HG03095 (cell line): ENCODE results near the gene RAPGEF2.

ENCODE experiments used
- ATAC-seq: cut with Tn5 transposase; IDR thresholded peaks from one replicate; pipeline ENCODE4 v1.9.1; 2021; ENCODE audit warnings: moderate library complexity; ENCODE audit not compliant: unreplicated experiment

Gene RAPGEF2

DNA sequence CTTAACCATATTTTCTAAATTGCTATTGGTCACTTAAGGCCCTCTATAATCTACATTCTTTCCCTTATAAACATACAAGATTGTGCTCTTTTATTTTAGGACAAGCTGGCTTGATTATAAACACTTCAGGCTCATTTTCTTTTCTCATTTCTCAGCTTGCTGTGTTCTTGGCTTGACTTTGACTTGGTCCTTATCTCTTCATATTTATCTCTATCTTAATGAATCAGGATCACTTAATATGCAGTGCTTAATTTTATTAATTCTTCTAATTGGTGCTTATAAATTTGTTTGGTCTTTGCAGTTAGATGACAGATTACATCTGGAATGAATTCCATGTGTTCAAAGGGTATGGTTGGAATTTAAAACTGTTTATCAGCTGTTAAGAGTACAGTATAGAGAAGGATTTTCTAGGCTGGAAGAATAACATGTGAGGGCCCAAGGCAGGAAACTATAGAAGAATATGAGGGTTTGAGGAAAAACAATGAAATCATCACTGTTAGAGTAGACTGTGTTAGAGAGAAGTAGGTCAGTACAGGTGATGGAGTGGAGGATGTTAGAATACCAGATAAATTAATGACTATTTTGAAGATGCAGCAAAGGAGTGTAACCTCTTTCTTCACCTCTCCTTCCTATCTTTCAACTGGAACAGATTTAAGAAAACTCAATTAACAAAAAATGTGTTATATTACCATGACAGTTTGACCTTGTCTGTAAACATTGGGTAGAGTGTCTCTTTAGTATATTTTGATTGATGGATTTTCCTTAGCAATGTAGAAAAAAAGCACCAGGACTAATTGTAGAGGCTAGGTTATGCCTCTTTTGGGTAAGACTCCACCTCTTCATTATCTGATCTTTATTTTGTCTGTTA is 169.6 kb downstream of the RAPGEF2 start:
- ATAC-seq = no peak

DNA sequence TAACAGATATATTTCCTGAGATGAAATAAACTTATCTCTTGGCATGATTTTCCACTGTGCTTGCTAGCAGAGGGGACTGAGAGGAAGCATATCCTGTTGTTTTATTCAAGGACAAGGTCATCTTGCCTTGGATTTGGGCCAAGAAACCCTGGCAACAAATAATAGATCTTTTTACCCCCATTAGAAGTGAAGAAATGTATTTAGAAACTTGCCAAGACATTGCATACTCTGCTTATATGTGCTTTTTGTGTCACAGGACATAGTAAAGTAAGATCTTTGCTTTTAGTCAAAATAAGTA is 170.2 kb downstream of the RAPGEF2 start:
- no peak for ATAC-seq

DNA sequence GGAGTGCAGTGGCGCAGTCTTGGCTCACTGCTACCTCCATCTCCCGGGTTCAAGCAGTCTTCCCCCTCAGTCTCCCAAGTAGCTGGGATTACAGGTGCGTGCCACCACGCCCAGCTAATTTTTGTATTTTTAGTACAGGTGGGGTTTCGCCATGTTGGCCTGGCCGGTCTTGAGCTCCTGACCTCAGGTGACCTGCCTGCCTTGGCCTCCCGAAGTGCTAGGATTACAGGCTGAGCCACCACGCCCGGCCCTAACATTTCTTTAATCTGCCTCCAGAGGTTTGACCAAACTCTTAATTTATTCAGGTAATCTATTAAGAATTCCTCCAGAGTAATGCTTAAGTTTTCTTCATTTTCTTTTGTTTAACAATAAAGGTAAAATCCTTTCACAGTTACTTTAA is 171.0 kb downstream of the RAPGEF2 start:
- ATAC-seq = no peak

DNA sequence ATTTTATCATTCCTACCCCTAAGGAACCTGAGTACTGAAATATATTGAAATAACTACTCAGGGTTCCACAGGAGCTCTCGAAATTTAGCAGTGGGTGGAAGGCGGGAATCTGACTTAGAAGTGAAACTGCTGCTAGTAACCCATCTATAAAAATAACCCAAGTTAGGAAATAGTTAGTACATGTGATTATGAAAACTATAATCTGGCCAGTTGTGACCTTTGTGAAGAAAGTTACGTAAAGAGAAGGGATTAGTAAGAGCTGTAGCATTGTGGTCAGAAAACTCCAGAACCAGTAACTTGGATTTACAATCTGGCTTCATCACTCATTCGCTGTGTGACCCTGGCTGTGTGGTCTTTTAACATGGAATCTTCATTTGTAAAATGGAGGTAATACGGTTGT is 175.5 kb downstream of the RAPGEF2 start:
- no peak for ATAC-seq

DNA sequence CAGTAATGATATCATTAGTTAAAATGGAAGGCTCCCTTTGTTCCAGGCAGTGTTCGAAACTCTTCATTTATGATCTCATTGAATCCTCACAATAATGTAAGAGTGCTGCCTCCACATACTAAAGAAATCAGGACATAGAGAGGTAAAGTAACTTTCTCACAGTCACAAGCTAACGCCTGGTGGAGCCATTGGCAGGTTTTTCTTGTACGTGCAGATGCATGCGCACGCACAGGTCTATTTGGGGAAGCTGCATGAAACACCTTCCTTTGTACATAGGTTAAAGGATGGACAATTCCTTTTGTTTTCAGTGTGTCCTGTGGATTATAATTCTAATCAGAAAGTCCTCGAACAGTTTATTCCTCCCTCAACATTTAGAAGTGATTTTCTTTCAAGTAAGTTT is 176.2 kb downstream of the RAPGEF2 start:
- no peak for ATAC-seq

DNA sequence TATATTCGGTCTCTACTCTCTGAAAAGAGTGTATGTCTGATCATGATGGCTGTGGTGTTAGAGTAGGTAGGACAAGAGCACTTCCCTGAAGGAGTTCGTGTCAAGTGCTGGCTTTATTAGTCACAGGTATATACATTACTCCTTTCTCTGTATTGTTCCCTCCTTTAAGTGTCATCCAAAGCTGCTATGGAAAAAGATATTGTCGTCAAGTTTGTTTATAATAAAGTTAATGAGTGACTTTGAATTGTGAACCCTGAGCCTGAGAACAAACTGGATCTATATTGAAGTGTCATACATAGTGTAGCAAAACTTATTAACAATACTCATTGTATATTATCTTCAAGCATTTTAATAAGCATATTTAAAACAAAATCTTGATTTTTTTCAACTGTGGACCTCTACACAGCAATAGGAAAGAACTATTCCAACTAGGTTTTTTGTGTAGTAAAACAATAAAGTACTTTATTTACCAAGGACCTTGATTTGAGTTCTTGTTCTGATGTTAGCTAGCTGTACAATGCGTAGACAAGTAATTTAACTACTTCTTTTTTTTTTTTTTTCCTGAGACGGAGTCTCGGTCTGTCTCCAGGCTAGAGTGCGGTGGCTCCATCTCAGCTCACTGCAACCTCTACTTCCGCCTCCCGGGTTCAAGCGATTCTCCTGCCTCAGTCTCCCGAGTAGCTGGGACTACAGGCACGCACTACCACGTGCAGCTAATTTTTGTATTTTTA is 177.7 kb downstream of the RAPGEF2 start:
- no peak for ATAC-seq

DNA sequence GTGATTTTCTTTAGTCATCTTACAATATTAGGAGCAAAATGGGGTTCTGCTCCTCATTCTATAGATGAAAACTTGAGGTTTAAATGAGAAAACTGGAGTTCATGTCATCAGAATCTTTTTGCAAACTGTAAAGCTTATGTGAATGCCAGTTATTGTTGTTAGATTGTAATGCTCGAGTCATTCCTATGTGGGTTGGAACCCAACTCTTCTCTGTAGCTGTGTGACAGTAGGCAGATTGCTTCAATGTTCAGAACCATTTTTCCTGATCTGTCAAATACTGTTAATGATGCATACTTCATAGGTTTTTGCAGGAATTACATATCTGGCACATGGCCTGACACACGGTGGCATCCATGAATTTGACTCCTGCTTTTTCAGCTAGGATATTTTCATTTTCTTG is 178.9 kb downstream of the RAPGEF2 start:
- no peak for ATAC-seq

DNA sequence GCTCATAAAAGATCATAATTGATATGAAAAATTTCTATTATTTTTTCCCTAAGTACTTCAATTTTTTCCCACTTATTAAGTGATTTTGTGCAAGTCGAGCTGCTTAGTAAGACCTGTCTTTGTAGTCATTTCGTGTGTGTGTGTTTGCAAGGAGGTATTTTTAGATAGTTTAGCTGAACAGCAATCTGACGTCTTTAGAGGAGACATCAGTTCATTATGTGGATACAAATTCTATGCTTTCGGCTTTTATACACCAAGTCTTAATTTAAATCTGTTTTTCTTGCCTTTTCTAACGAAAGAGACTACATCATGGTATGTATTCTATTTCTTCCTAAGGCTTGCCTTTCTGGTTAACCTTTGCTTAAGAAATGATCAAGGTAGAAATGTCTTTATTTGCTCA is 179.4 kb downstream of the RAPGEF2 start:
- ATAC-seq = no peak

DNA sequence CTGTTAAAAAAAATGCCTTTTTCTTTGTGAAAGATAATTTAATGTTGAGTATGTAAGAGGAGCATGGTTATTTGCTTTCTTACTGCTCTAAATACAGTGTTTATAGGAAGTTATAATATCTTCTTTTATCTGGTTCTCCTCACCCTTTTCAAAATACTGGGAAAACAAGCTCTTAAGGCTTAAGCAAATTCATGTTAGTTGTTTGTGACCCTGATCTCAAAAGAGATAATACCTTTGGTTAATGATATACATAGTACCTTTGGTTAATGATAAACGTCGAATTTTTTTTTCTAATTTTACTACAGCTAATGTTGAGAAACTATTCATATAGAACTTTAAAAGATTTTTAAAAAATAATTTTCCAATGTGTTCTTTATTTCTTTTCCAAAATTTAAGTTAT is 180.1 kb downstream of the RAPGEF2 start:
- ATAC-seq = no peak

DNA sequence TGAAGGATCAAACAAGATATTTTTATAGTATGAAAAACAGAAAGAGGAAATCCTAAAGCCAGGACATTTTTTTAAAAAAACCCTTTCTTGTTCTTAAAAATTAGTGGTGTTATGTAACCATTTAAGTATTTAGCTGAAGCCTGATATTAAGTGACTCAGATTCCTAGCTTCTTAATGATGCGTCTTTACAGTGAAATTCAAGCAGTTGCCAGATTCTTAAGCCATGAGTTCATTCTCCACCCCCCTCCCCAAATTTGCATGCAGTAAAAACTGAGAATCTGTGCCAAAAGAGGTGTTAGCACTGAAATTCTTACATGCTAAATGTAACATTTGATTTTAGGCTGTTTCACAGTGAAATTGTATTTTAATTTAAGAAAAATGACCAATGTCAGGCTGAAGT is 180.8 kb downstream of the RAPGEF2 start:
- no peak for ATAC-seq

DNA sequence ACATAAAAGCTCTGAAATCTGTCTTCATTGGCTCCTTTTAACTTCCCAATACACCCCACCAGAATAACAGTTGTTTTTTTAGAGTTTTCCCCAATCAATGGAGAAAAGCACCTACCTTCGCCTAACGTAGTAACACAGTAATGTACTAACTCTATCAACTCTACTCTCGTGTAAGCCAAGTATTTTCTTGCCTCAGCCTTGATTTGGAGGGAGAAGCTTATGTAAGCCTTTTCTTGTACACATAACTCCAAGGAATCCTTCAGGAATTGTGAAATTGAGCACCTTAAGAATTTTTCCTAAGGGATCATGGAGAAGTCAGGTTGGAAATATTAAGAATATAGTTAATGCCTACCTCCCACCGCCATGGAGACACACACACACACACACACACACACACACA is 181.2 kb downstream of the RAPGEF2 start:
- no peak for ATAC-seq

DNA sequence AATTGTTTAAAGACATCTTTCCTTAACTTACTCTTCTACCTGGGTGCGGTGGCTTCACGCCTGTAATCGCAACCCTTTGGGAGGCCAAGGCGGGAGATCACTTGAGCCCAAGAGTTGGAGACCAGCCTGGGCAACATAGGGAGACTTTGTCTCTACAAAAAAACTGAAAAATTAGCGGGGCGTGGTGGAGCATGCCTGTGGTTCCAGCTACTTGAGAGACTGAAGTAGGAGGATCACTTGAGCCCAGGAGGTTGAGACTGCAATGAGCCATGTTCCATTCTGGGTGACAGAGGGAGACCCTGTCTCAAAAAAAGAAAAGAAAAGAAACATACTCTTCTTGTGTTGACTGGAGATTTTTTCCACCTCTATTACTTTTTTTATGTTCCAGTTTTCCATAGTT is 181.9 kb downstream of the RAPGEF2 start:
- no peak for ATAC-seq

DNA sequence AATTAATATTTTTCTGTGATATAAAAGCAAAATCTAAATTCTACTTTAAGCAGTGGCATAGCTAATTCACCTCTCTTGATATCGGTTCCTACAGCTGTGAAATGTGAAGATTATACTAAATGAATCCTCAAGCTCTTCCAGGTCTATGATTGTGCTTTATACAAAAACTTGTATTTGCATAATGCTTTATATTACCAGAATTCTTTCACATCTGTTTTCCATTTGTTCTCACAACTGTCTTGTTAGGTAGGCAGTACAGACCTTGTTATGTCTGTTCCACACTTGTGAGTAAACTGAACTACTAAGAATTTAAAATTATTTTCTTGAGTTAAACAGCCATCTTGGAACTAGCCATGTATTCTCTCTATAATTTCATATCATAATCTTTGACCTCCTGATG is 184.9 kb downstream of the RAPGEF2 start:
- no peak for ATAC-seq

DNA sequence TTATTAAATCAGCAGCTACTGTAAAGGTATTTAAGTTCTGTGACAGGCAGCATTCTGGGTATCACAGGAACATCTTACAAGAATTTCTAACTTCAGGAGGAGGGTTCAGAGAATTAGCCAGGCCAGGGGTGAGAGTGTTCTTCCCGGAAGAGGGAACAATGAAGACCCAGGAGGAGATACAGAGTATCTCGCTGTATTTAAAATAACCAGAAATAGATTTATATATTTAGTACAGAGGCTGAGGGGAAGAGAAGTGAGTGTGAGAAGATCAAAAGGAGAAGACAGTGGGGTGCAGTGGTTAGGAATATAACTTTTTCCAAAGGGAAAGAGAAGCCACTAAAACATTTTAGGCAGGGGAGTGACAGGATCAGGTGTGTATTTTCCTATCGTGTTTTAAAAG is 186.8 kb downstream of the RAPGEF2 start:
- no peak for ATAC-seq

DNA sequence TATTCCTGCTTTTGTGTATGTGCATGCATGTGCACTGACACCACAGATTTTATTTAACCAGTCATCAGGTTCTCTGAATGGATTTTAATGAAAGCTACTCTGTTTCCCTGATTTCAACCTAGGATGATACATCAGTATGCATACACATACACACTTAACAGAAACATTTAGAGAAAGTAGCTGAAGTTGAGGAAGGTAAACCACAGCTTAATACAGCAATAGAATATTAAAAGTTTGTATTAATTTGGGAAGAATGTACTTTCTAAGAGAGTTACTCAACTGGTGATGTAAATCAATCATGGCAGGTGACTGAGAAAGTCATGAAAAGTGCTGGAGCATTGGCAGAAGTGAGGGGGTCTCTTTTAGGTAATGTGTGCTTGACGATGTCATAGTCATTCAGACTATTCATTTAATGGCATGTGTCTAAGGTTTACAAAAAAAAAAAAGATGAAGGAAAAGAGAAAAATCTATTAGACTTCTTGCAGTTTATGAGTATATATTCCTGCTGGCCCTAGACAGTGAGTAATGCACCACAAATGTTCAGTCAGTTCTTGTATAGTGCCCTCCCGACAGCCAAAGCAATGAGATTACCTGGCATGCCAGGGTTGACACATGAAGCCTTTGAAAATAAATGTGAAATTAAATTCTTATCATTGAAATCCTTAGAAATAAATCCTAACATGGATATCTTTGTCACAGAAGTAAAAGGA is 187.6 kb downstream of the RAPGEF2 start:
- ATAC-seq = no peak

DNA sequence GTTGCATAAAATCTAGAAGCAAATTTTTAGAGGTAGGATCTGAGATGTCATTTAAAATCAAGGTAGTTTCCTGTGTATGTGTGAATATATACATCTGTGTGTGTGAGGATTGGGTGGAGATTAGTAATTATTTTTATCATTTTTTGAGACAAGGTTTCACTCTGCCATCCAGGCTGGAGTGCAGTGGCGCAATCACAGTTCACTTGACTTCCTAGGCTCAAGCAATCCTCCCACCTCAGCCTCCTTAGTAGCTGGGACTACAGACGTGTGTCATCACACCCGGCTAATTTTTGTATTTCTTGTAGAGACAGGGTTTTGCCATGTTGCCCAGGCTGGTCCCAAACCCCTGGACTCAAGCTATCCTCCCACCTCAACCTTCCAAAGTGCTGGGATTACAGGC is 188.3 kb downstream of the RAPGEF2 start:
- ATAC-seq = no peak

DNA sequence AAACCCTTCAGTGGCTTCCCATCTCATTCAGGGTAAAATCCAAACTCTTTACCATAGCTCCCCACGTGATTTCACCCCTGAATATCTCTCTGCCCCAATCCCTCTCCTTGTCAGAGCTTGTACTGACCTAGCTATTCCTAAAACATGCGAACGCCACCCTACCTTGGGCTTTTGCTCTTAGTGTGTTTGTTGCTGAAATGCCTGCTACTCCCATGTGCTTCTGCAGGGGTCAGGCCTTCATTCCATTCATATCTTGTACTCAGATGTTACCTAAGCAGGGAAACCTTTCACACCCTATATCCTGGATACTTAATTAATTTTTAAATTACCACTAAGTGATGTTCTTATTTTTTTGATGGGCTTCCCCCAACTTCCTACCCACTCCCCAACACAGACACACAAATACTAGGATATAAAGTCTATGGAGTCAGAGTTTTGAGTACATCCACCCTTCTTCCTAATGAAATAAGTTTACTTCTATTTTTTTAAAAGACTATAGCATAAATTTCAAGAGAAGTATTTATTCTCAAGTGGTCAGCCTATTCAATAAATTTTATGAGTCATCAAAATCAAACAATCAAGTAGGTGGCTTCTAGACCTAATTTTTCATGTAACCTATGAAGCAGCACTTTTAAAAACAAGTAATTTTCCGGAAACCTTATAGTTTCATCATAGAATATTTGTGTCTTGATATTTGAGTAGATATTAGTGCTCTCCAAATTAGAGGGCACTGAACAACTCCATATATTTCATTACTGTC is 189.4 kb downstream of the RAPGEF2 start:
- no peak for ATAC-seq

DNA sequence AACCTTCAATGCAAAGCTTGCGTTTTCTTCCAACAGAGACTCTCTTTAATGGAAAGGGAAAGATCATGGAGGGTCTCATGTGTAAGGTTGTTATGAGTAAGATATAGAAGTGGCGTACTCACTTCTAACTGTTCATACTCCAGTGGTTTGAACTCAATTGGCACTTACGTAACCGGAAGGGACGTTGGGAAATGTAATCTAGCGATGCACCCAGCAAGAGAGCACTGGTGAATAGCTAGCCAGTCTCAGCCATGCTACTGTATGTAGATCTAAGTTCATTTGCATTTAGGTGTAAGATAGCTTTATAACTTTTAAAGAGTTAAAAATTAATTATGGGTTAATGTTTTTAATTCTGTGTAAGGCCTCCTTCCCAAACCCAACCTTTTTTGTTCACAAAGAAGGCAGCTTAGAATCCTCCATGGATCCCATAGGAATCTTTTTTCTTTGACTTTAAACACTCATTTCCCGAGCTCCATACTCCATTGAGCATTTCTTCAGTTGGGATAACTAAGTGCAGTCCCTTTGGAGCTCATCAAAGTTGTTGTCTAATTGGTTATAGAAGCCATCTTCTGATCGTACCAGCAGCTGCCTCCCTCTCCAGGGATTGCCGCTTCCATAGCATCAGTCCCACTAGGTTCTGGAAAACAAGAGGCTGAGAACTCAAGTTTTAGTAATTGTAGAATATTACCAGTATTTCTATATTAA is 191.1 kb downstream of the RAPGEF2 start:
- no peak for ATAC-seq

DNA sequence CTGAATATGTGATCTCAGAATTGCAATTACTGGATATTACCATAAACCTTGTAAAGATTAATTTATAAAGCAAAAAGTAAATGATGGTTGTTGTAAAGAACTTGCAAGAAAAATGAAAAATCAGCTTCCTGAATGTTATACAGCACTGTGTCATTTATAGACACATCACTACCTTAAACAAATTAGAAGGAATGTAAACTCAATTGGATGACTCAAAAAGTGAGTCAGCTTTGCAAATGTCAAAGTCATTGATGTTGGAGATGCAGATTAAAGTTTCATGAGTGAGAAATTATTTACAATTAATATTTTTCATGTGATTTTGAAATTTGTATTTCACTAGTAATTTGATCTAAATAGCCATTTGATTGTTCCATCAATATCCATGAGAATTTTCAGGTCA is 193.2 kb downstream of the RAPGEF2 start:
- ATAC-seq = no peak

DNA sequence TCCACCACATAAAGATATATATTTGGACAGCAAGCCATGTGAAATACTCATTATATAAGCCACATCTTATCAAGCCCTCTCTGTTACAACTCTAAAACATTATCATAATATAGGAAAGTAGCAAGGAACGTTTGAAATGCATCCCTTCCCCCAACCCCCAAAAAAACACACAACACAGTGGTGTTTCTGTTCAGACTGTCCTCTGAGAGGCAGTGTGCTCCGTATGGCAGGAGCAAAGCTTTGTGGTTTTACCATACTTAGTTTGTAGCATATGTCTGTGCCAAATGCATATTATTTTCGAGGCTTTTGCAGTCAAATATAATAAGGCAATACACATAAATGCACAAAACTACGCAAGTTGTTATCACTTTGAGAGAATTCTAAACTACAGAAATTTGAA is 194.2 kb downstream of the RAPGEF2 start:
- ATAC-seq = no peak

DNA sequence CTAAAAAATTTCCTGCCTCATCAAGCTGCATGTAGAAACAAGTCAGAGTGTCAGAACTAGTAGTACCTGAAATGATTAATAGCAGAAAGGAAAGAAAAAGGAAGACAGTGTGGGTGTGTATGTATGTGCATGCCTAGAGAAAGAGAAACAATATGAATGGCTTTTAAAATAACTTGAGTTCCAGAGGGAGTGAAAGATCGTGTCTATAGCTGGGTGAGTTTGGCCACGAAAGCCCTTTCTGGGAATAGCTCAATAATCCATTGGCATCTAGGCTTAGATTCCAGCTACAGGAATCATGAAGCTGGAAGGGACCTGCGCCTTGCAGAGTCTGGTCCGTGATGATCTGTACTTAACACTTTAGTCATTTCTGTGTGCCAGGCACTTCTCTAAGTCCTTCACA is 195.6 kb downstream of the RAPGEF2 start:
- ATAC-seq = no peak
